BLaER1 (cell line): ENCODE data around the gene LRPPRC.
"Not testable (repeated sequence)": the region's sequence is repeated elsewhere in the genome, so short reads cannot be mapped to it uniquely, and the experiment has no call there.

Source experiments
- H3K27ac ChIP-seq: shearing (Covaris generic); formaldehyde crosslinking; 2 replicates; pipeline ENCODE4 v1.8.1; 2022
- H3K27me3 ChIP-seq: shearing (Covaris generic); formaldehyde crosslinking; 2 replicates; pipeline ENCODE4 v1.8.1; 2022
- H3K36me3 ChIP-seq: shearing (Covaris generic); formaldehyde crosslinking; 2 replicates; pipeline ENCODE4 v1.8.1; 2022
- H3K4me1 ChIP-seq: shearing (Covaris generic); formaldehyde crosslinking; 2 replicates; pipeline ENCODE4 v1.8.1; 2022
- H3K4me2 ChIP-seq: shearing (Covaris generic); formaldehyde crosslinking; 2 replicates; pipeline ENCODE4 v1.8.1; 2022
- H3K4me3 ChIP-seq: shearing (Covaris generic); formaldehyde crosslinking; 2 replicates; pipeline ENCODE4 v1.8.1; 2022
- H3K9ac ChIP-seq: shearing (Covaris generic); formaldehyde crosslinking; 2 replicates; pipeline ENCODE4 v1.8.1; 2022
- H3K9me3 ChIP-seq: shearing (Covaris generic); formaldehyde crosslinking; 2 replicates; pipeline ENCODE4 v1.8.1; 2022
- H4K20me1 ChIP-seq: shearing (Covaris generic); formaldehyde crosslinking; 2 replicates; pipeline ENCODE4 v1.8.1; 2022
- Cebpa-rat ChIP-seq: shearing (Covaris generic); IDR thresholded peaks from 2 replicates; pipeline ENCODE4 v1.8.1; 2022

LRPPRC gene

GRCh38 chr2:43995733-43996533, at the start of gene LRPPRC:
TSS of gene LRPPRC (minus strand) at chr2:43995989. CDS start at chr2:43995947, 42 bp downstream.
- peak within 1 kb of the TSS; percentile 100 for H3K4me3 ChIP-seq
- H3K4me2 ChIP-seq, result peak within 1 kb of the TSS; percentile 91
- peak within 1 kb of the TSS; percentile 99 for H3K9ac ChIP-seq
- no peaks in the 10 kb centered on the region for H3K9me3 ChIP-seq
- peaks cover 18% of the 10 kb centered on the region for H3K4me1 ChIP-seq
- peaks cover 48% of the 10 kb centered on the region for H4K20me1 ChIP-seq
- H3K27ac ChIP-seq, result peak within 1 kb of the TSS; percentile 97
- H3K27me3 ChIP-seq, result no peaks in the 10 kb centered on the region
- no peak for TF ChIP-seq Cebpa-rat
- H3K36me3 ChIP-seq, result peaks cover 36% of the 10 kb centered on the region

- no peak for TF ChIP-seq Cebpa-rat
- no peak overlapping the region for H3K4me3 ChIP-seq
- no peaks in the 10 kb centered on the region for H4K20me1 ChIP-seq
- H3K9me3 ChIP-seq, result no peaks in the 10 kb centered on the region
- H3K36me3 ChIP-seq, result no peaks in the 10 kb centered on the region
- H3K4me1 ChIP-seq, result peaks cover 6% of the 10 kb centered on the region; the same call in 1 of the 2 replicates
- H3K4me2 ChIP-seq, result no peak overlapping the region
- no peak overlapping the region for H3K9ac ChIP-seq
- no peak overlapping the region for H3K27ac ChIP-seq
- no peaks in the 10 kb centered on the region for H3K27me3 ChIP-seq
These were observed 49.3 kb upstream of the LRPPRC start for GRCh38 chr2:44045061-44045460.

DNA sequence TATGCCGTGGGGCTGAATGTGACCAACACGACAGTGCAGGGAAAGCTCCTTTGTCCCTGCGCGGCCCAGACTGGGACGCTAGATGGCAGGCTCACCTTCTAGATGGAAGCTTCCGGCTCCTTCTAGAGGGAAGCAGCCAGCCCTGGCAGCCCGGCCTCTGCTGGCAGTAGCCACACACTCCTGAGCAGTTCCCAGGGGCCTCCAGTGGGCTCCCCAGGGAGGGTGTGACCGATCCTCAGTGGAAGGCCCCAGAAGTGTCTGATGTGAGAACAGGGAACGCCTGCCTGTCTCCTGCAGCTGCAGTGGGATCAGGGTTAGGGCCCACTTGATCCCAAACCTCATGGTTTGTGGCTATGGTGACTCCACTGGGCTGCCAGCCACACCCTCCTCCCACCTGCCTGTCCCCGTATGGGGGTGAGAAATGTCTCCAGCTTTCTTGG, 48.5 kb upstream of the LRPPRC start:
- Histone ChIP-seq H3K4me2 (peak overlapping the region; percentile 54), H3K27me3 (no peaks in the 10 kb centered on the region), H3K4me3 (no peak overlapping the region), H3K4me1 (peaks cover 6% of the 10 kb centered on the region; the same call in 1 of the 2 replicates), H3K9ac (no peak overlapping the region), H3K27ac (no peak overlapping the region), H3K36me3 (no peaks in the 10 kb centered on the region), H3K9me3 (no peaks in the 10 kb centered on the region), H4K20me1 (no peaks in the 10 kb centered on the region)
- no peak for TF ChIP-seq Cebpa-rat

GRCh38 chr2:44040365-44040764, 44.6 kb upstream of the LRPPRC start:
- no peak overlapping the region for H3K27ac ChIP-seq
- H3K4me1 ChIP-seq, result peaks cover 16% of the 10 kb centered on the region
- no peak overlapping the region for H3K9ac ChIP-seq
- no peaks in the 10 kb centered on the region for H3K27me3 ChIP-seq
- H3K9me3 ChIP-seq, result no peaks in the 10 kb centered on the region
- no peak overlapping the region for H3K4me2 ChIP-seq
- no peaks in the 10 kb centered on the region for H3K36me3 ChIP-seq
- H3K4me3 ChIP-seq, result no peak overlapping the region
- no peak for TF ChIP-seq Cebpa-rat
- H4K20me1 ChIP-seq, result no peaks in the 10 kb centered on the region

DNA sequence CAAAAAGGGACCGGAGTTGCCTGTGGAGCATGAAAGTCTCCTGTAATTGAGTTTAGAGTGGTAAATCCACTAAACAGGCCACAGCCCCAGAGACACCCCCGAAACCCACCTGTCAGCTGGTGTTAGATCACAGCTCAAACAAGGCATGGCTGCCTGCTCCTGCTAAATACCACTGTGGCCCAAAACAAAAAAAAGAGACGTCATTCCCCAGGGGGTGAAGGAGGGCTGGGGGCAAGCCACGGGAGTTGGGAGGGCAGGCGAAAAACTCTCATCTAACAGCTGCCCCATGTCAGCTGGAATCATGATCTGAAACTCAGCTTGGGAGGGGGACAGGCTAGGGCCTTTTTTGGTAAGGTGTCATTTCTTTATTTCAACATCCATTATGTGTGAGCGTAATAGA, 42.5 kb upstream of the LRPPRC start:
- H3K27ac ChIP-seq, result no peak overlapping the region
- no peak for TF ChIP-seq Cebpa-rat
- no peaks in the 10 kb centered on the region for H4K20me1 ChIP-seq
- H3K4me1 ChIP-seq, result peaks cover 10% of the 10 kb centered on the region
- H3K9me3 ChIP-seq, result no peaks in the 10 kb centered on the region
- peak overlapping the region; percentile 51 for H3K4me2 ChIP-seq
- H3K27me3 ChIP-seq, result no peaks in the 10 kb centered on the region
- H3K4me3 ChIP-seq, result no peak overlapping the region
- H3K9ac ChIP-seq, result no peak overlapping the region
- H3K36me3 ChIP-seq, result no peaks in the 10 kb centered on the region

GRCh38 chr2:44037221-44037620, 41.4 kb upstream of the LRPPRC start:
- Histone ChIP-seq H3K36me3 (no peaks in the 10 kb centered on the region), H3K9ac (no peak overlapping the region), H3K27me3 (no peaks in the 10 kb centered on the region), H3K4me2 (no peak overlapping the region), H3K4me1 (peaks cover 10% of the 10 kb centered on the region), H4K20me1 (no peaks in the 10 kb centered on the region), H3K27ac (no peak overlapping the region), H3K9me3 (no peaks in the 10 kb centered on the region), H3K4me3 (no peak overlapping the region)
- no peak for TF ChIP-seq Cebpa-rat

DNA sequence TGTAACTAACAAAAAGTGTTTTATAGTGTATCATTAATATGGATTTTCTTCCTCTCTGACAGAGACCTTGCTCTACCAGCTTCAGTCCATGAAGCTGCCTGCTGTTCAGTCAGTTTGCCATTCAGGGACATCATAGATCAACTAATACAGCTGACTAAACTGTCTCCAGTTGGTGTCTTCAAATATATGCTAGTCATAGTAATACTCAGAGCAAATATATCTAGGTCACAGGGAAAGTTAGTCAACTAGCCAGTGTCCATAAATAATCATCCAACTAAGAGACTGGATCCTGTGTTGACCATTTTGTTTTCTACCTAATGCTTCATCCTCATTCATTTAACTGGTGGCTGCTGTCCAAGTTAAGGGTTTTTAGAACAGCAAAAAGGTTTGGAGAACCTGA, 38.2 kb upstream of the LRPPRC start:
- no peak overlapping the region for H3K4me2 ChIP-seq
- no peaks in the 10 kb centered on the region for H3K9me3 ChIP-seq
- H3K27me3 ChIP-seq, result no peaks in the 10 kb centered on the region
- no peak overlapping the region for H3K4me3 ChIP-seq
- no peak overlapping the region for H3K27ac ChIP-seq
- H3K36me3 ChIP-seq, result no peaks in the 10 kb centered on the region
- no peak for TF ChIP-seq Cebpa-rat
- peaks cover 10% of the 10 kb centered on the region for H3K4me1 ChIP-seq
- H4K20me1 ChIP-seq, result no peaks in the 10 kb centered on the region
- H3K9ac ChIP-seq, result no peak overlapping the region

DNA sequence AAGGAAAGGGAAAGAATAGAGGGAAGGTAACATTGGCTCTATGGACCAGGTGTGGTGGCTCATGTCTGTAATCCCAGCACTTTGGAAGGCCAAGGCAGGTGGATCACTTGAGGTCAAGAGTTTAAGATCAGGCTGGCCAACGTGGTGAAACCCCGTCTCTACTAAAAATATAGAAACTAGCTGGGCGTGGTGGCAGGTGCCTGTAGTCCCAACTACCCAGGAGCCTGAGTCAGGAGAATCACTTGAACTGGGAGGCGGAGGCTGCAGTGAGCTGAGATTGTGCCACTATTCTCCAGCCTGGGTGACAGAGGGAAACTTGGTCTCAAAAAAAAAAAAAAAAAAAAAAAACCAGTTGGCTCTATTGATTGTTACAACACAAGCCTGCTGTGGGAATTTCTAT, 31.3 kb upstream of the LRPPRC start:
- H4K20me1 ChIP-seq, H3K27me3 ChIP-seq, H3K9ac ChIP-seq, H3K4me1 ChIP-seq, H3K4me3 ChIP-seq, H3K4me2 ChIP-seq, H3K9me3 ChIP-seq, H3K36me3 ChIP-seq, H3K27ac ChIP-seq: not testable (repeated sequence)

- H3K9me3 ChIP-seq, result no peaks in the 10 kb centered on the region
- no peaks in the 10 kb centered on the region for H3K4me1 ChIP-seq
- H3K36me3 ChIP-seq, result no peaks in the 10 kb centered on the region
- H3K27me3 ChIP-seq, result no peaks in the 10 kb centered on the region
- no peak overlapping the region for H3K4me2 ChIP-seq
- H4K20me1 ChIP-seq, result no peaks in the 10 kb centered on the region
- H3K4me3 ChIP-seq, result no peak overlapping the region
- no peak for TF ChIP-seq Cebpa-rat
- H3K9ac ChIP-seq, result no peak overlapping the region
- no peak overlapping the region for H3K27ac ChIP-seq
These were observed 20.5 kb upstream of the LRPPRC start for GRCh38 chr2:44016282-44016681.

- Histone ChIP-seq H3K36me3 (no peaks in the 10 kb centered on the region), H3K9ac (no peak overlapping the region), H3K9me3 (no peaks in the 10 kb centered on the region), H3K4me2 (no peak overlapping the region), H3K4me3 (no peak overlapping the region), H4K20me1 (no peaks in the 10 kb centered on the region), H3K27ac (no peak overlapping the region), H3K27me3 (no peaks in the 10 kb centered on the region), H3K4me1 (no peaks in the 10 kb centered on the region)
- no peak for TF ChIP-seq Cebpa-rat
These were observed 19.4 kb upstream of the LRPPRC start for GRCh38 chr2:44015239-44015638.

DNA sequence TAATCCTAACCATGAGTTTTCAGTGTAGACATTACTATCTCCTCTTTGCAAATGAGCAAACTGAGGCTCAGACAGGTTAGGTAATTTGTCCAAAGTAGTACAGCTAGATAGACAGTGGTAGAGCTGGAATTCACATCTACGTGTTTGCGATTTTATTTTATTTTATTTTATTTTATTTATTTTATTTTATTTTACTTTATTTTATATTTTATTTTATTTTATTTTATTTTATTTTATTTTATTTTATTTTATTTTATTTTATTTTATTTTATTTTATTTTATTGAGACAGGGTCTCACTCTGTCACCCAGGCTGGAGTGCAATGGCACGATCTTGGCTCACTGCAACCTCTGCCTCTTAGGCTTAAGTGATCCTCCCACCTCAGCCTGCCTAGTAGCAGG, 17.4 kb upstream of the LRPPRC start:
- H3K36me3 ChIP-seq, H3K4me3 ChIP-seq, H3K27me3 ChIP-seq, H3K9me3 ChIP-seq, H4K20me1 ChIP-seq, H3K27ac ChIP-seq, H3K4me2 ChIP-seq, H3K4me1 ChIP-seq, H3K9ac ChIP-seq: not testable (repeated sequence)
